RWPE1 (cell line): Measurements from ENCODE around the gene EMP3.
"Not testable (repeated sequence)": the region's sequence is repeated elsewhere in the genome, so short reads cannot be mapped to it uniquely, and the experiment has no call there.

Experiments
- CTCF ChIA-PET: fragments of 350-600 bp; sonication (Branson Sonifier 250); formaldehyde crosslinking; extraction: SDS; loops from one replicate; lab custom pipeline; 2021; lab: Yijun Ruan, JAX
- POLR2A ChIA-PET: fragments of 400-600 bp; formaldehyde crosslinking; extraction: SDS; loops from one replicate; lab custom pipeline; 2020; ENCODE audit warnings: antibody characterized with exemption; ENCODE audit not compliant: low non-redundant PET; lab: Yijun Ruan, JAX
- DNase-seq: peaks from one replicate; pipeline ENCODE4 v3.0.0; 2012; ENCODE audit warnings: low spot score
- H3K27ac ChIP-seq: fragments of 450-650 bp; 2 replicates; pipeline ENCODE4 v1.5.1; 2017
- CTCF ChIP-seq: fragments of 450-650 bp; conservative IDR thresholded peaks from 2 replicates; pipeline ENCODE4 v1.5.1; 2017; ENCODE audit warnings: low read depth, mild to moderate bottlenecking

Gene EMP3

DNA sequence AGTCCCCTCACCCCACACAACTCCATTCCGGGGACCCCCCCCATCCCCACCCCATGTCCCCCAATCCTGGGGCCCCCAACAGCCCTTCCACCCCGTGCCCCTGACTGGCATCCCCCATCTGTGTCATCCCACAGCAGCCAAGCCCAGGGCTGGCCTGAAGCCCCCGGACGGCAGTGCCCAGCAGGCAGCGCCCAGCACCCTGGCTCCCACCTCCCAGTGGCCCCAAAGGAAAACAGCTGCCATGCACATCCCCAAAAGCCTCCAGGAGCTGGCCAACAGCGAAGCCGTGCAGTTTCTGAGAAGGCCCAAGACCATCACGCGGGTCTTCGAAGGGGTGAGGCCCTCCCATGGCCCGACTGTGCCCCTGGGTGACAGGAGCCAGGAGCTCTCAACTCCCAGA lies 40.2 kb downstream of the EMP3 start:
- POLR2A ChIA-PET = no interaction called here

GRCh38 chr19:48367855-48368254 lies 42.5 kb downstream of the EMP3 start:
- POLR2A ChIA-PET = no interaction called here
- CTCF ChIA-PET = interaction anchor here (0.6 kb wide), 1 partner anchor 155 kb away, joined by 3 read pairs; no protein-coding TSS in a partner anchor
- H3K27ac ChIP-seq = peak overlapping the region; percentile 64

More for the DNA sequence above, 40.2 kb downstream of the EMP3 start:
- TF ChIP-seq CTCF = no peak
- DNase-seq = no peak
- CTCF ChIA-PET = interaction anchor here (0.6 to 2.7 kb wide), 2 partner anchors 25 to 40 kb away, joined by 3 to 13 read pairs; partner anchors contain the start of genes EMP3 and KDELR1
- peak overlapping the region; percentile 64 for H3K27ac ChIP-seq

GRCh38 chr19:48368936-48369335 lies 43.6 kb downstream of the EMP3 start:
- H3K27ac ChIP-seq = peak overlapping the region; percentile 64
- POLR2A ChIA-PET = no interaction called here

More at GRCh38 chr19:48367855-48368254, 42.5 kb downstream of the EMP3 start:
- TF ChIP-seq CTCF = no peak
- DNase-seq = no peak

DNA sequence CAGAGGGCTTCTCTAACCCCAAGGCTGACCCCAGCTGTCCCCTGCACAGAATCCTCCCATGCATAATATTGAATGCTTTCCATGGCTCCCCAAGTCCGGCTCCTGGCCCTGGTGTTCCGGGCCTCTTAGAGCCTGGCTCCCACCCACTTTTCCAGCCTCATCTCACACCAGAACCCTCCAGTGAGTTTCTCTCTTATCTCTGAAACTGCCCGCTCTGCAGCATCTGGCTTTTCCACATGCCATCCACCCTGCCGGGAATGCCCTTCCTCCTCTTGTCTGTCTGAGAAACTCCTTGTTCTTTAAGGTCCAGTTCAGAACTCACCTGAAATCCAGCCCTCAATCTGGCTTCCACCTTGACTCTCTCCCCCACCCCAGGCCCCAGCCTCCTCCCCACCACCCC lies 45.6 kb downstream of the EMP3 start:
- no peak for DNase-seq
- ChIA-PET CTCF (interaction anchor here (0.6 kb wide), 1 partner anchor 238 kb away, joined by 3 read pairs; no protein-coding TSS in a partner anchor), POLR2A (no interaction called here)
- TF ChIP-seq CTCF = no peak
- H3K27ac ChIP-seq = 0 out of 2 replicates have a peak overlapping the region, but pooled peaks have one; percentile 3

More at GRCh38 chr19:48368936-48369335, 43.6 kb downstream of the EMP3 start:
- TF ChIP-seq CTCF = no peak
- DNase-seq = no peak
- CTCF ChIA-PET = interaction anchor here (0.9 kb wide), 1 partner anchor 31 kb away, joined by 3 read pairs; no protein-coding TSS in a partner anchor

DNA sequence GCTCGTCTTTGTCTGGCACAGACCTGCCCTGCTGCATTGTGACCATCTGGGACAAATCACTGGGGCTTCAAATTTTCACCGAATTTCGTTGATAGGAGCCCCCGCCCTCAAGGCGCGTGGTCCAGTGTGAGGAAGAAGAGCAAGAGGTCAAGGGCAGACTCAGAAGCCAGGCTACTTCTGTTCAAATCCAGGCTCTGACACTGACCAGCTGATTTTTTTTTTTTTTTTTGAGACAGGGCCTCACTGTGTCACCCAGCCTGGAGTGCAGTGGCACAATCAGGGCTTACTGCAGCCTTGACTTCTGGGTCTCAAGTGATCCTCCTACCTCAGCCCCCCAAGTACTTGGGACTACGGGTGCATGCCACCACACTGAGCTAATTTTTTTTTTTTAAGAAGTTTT lies 46.0 kb downstream of the EMP3 start:
- H3K27ac ChIP-seq = 0 out of 2 replicates have a peak overlapping the region, but pooled peaks have one; percentile 3
- DNase-seq = no peak
- CTCF ChIA-PET = interaction anchor here (0.6 kb wide), 1 partner anchor 238 kb away, joined by 3 read pairs; no protein-coding TSS in a partner anchor
- no peak for TF ChIP-seq CTCF
- POLR2A ChIA-PET = no interaction called here

GRCh38 chr19:48371771-48372170 lies 46.4 kb downstream of the EMP3 start:
- DNase-seq, H3K27ac ChIP-seq, CTCF ChIA-PET, POLR2A ChIA-PET: not testable (repeated sequence)

- ChIA-PET CTCF (interaction anchor here (0.6 to 1.5 kb wide), 2 partner anchors 12 to 53 kb away, joined by 3 to 4 read pairs; no protein-coding TSS in a partner anchor), POLR2A (no interaction called here)
- no peak for DNase-seq
- peak overlapping the region; percentile 41 for H3K27ac ChIP-seq
- TF ChIP-seq CTCF = no peak
Measured at GRCh38 chr19:48372904-48373303, 47.6 kb downstream of the EMP3 start.
